Nephron progenitor cell (in vitro differentiated cells): ENCODE data around the gene POFUT2.
A peak's percentile ranks its signal among the peaks of the same experiment; 100 is the strongest.

Experiments used
- DNase-seq: peaks from one replicate; pipeline ENCODE4 v3.0.0; 2021
- H3K27ac Mint-ChIP-seq: 2 replicates; pipeline ENCODE4 v1.8.0; 2021; ENCODE audit warnings: mild to moderate bottlenecking, moderate library complexity, mixed read lengths
- H3K27me3 Mint-ChIP-seq: 2 replicates; pipeline ENCODE4 v1.8.0; 2021; ENCODE audit warnings: mild to moderate bottlenecking, low read depth, mixed read lengths; ENCODE audit not compliant: poor library complexity
- H3K36me3 Mint-ChIP-seq: 2 replicates; pipeline ENCODE4 v1.8.0; 2021; ENCODE audit warnings: low read depth, mixed read lengths
- H3K4me1 Mint-ChIP-seq: 2 replicates; pipeline ENCODE4 v1.8.0; 2021; ENCODE audit warnings: mixed read lengths
- H3K4me3 Mint-ChIP-seq: 2 replicates; pipeline ENCODE4 v1.8.0; 2021; ENCODE audit warnings: mild to moderate bottlenecking, moderate library complexity, mixed read lengths
- H3K9me3 Mint-ChIP-seq: 2 replicates; pipeline ENCODE4 v1.8.0; 2021; ENCODE audit warnings: mild to moderate bottlenecking, moderate library complexity, mixed read lengths
- TF ChIP-seq, protein P1 (sequence below): fragments of 200-600 bp; sonication (generic); IDR thresholded peaks from 2 replicates; pipeline ENCODE4 v1.5.0; 2021; ENCODE audit warnings: antibody characterized with exemption

Gene POFUT2

DNA sequence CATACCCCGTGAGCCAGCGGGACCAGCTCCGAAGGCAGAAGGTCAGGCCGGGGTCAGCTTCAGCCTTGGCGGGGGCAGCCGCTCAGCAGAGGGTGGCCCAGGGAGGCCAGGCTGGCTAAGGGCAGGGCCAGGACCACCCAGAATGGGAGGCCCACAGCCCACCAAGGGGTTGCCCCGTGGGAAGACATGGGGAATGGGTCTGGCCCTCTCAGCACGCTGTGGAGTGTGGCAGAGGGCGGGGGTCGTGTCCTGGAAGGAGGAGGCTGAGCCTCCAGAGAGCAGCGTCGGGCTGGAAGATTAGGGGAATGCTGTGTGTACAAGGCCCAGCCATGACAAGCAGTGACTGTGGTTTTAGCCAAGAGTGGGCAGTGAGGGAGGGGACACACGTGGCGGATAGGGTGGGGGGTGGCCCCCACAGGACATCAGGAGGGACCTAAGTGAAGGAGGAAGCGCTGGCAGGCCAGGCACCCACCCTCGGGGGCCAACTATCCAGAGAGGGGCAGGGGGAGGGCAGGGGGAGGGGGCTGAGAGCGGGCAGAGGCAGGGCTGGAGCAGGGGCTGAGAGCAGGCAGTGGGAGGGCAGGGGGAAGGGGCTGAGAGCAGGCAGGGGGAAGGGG, 43.9 kb upstream of the POFUT2 start:
- peaks cover 54% of the 10 kb centered on the region for H3K4me1 Mint-ChIP-seq
- H3K27ac Mint-ChIP-seq = no peak overlapping the region
- H3K4me3 Mint-ChIP-seq = peak overlapping the region; percentile 3
- H3K9me3 Mint-ChIP-seq = no peaks in the 10 kb centered on the region
- TF ChIP-seq, protein P1, sequence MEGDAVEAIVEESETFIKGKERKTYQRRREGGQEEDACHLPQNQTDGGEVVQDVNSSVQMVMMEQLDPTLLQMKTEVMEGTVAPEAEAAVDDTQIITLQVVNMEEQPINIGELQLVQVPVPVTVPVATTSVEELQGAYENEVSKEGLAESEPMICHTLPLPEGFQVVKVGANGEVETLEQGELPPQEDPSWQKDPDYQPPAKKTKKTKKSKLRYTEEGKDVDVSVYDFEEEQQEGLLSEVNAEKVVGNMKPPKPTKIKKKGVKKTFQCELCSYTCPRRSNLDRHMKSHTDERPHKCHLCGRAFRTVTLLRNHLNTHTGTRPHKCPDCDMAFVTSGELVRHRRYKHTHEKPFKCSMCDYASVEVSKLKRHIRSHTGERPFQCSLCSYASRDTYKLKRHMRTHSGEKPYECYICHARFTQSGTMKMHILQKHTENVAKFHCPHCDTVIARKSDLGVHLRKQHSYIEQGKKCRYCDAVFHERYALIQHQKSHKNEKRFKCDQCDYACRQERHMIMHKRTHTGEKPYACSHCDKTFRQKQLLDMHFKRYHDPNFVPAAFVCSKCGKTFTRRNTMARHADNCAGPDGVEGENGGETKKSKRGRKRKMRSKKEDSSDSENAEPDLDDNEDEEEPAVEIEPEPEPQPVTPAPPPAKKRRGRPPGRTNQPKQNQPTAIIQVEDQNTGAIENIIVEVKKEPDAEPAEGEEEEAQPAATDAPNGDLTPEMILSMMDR = no peak
- H3K27me3 Mint-ChIP-seq = peaks cover 13% of the 10 kb centered on the region
- peak; percentile 44 for DNase-seq
- H3K36me3 Mint-ChIP-seq = no peaks in the 10 kb centered on the region

DNA sequence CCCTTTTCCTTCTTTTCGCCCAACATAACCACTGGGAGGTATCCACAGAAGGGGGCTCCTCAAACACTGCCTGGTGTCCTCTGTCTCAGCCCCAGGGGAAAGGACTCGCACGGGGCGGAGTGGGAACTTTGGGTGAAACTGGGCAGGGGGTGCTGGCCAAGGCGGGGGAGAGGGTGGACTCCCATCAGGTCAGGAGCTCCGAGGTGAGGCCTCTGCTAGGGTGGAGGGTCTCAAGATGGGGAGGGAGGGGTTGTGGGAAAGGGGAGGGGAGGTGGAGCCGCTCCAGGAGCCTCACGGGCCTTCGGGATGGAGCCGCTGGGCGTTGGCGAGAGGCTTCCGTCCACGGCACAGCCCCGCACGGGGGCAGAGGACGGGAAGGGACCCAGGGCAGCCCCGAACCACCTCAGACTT, 43.2 kb upstream of the POFUT2 start:
- Mint-ChIP-seq H3K27me3 (peaks cover 8% of the 10 kb centered on the region), H3K27ac (no peak overlapping the region), H3K4me3 (no peak overlapping the region), H3K9me3 (no peaks in the 10 kb centered on the region), H3K4me1 (peaks cover 50% of the 10 kb centered on the region), H3K36me3 (no peaks in the 10 kb centered on the region)
- TF ChIP-seq, protein P1 = no peak
- DNase-seq = no peak

DNA sequence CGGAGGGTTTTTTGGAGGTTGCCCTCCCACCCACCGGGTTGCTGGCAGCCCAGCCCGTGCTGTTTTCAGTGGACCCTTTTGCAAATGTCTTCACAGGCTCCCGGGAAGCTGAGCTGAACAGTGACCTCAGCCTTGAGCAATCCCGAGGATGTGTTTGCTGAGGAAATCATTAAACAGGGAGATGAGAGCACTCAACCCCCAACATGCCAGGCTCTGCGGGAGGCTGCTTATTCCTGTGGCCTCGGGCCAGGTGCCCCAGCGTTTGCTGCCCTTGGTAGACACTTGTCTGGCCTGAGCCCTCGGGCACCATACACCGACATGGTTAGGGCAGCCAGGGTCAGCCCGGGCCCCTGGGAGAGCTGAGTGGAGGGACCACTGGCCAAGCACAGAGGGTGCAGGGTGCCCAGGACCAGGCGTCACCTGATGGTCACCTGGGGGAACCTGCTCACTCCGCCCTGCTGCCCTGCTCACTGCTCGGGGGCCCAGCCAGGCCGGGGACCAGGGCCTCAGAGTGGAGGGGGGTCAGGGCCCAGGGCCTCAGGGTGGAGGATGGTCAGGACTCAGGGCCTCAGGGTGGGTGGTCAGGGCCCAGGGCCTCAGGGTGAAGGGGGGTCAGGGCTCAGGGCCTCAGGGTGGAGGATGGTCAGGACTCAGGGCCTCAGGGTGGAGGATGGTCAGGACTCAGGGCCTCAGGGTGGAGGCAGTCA, 42.5 kb upstream of the POFUT2 start:
- Mint-ChIP-seq H3K36me3 (no peaks in the 10 kb centered on the region), H3K27me3 (peaks cover 7% of the 10 kb centered on the region), H3K9me3 (no peaks in the 10 kb centered on the region), H3K27ac (peak overlapping the region; percentile 84), H3K4me1 (peaks cover 50% of the 10 kb centered on the region), H3K4me3 (peak overlapping the region; percentile 40)
- TF ChIP-seq, protein P1 = no peak
- no peak for DNase-seq

DNA sequence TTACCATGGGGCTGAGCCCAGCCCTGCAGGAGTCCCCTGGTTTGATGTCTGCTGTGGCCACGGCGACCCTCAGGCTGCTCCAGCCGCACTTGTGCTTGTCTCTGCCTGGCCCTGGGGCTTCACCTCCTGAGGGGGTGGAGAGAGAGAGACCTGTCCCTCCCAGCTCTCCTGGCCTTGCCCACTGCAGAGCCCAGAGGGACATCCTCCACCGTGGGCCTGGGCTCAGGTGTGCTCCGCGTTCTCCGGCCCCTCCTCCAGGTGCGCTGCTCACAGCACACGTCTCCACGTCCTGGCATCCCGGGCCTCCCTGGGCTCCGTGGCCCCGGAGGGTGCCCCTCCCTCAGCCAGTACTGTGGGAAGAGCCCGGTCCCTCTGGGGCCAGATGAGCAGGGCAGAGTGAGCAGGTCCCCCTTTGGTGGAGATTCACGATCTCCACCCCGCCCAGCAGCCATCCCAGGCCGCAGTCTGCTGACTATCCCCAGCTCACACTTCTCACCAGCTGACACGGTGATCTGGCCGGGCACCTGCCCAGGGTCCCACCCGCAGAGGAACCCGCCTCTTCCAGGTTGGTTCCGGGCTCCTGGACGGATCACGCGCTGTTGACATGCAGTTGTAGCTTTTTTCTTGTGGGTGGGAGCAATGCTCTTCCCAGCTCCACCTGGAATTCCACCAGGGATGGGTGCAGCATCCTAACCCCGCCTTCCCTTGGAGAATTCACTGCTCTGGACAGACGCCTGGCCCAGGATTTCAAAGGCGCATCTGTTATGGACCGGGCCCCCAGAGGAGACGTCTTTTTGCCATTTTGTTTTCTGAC, 41.8 kb upstream of the POFUT2 start:
- no peaks in the 10 kb centered on the region for H3K36me3 Mint-ChIP-seq
- H3K9me3 Mint-ChIP-seq = no peaks in the 10 kb centered on the region
- H3K27me3 Mint-ChIP-seq = peaks cover 3% of the 10 kb centered on the region
- DNase-seq = no peak
- H3K4me1 Mint-ChIP-seq = peaks cover 47% of the 10 kb centered on the region
- peak overlapping the region; percentile 84 for H3K27ac Mint-ChIP-seq
- TF ChIP-seq, protein P1 = no peak
- H3K4me3 Mint-ChIP-seq = peak overlapping the region; percentile 40

DNA sequence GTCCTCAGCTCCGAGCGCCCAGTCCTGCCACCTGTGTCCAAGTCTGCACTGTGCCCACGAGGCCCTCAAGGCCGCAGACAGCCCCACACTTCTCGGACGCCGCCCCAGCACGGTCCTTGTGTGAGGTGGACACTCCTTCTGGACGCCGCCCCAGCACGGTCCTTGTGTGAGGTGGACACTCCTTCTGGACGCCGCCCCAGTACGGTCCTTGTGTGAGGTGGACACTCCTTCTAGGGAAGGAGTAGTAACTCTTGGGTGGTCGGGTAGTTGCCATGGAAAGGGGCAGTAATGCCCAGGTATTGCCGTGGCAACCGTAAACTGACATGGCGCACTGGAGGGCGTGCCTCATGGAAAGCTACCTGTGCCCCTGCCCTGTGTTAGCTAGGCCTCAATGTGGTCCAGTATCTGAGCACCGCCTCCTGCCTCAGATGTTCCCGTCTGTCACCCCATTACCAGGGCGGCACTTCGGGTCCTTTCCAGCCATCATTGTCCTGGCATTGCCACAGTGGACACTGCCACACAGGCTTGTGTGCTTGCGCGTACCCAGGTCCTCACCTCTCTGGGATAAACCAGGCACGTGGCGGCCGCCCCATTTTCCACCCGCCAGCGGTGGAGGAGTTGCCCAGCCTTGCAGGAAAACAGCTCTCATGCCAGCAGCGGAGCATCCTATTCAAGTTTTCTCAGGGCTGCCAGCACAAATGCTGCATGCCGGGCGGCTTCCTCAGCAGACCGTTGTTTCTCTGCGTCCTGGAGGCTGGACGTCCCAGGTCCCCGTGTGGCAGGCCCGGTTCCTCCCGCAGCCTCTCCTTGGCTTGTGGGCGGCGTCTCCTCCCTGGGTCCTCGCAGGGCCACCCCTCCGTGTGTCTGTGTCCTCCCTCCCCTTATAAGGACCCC, 40.8 kb upstream of the POFUT2 start:
- TF ChIP-seq, protein P1 = no peak
- no peak for DNase-seq
- peaks cover 3% of the 10 kb centered on the region for H3K27me3 Mint-ChIP-seq
- no peaks in the 10 kb centered on the region for H3K36me3 Mint-ChIP-seq
- H3K9me3 Mint-ChIP-seq = no peaks in the 10 kb centered on the region
- H3K4me3 Mint-ChIP-seq = no peak overlapping the region
- H3K27ac Mint-ChIP-seq = no peak overlapping the region
- H3K4me1 Mint-ChIP-seq = peaks cover 38% of the 10 kb centered on the region
